GM12891 (cell line): ENCODE results near the gene GFPT2.
"Not testable (repeated sequence)": the region's sequence is repeated elsewhere in the genome, so short reads cannot be mapped to it uniquely, and the experiment has no call there.

ENCODE experiments used
- DNase-seq: peaks from one replicate; pipeline ENCODE4 v3.0.0; 2011; ENCODE audit warnings: low spot score; ENCODE audit not compliant: insufficient read length
- FAIRE-seq: peaks from 2 replicates; lab custom pipeline; 2011; peaks lifted over from hg19 to GRCh38; lab: Jason Lieb, UNC
- PAX5 ChIP-seq: IDR thresholded peaks from 2 replicates; pipeline ENCODE4 v1.6.1; 2011; ENCODE audit warnings: low read length, moderate library complexity, mild to moderate bottlenecking; ENCODE audit not compliant: insufficient read depth, severe bottlenecking
- POLR2A ChIP-seq: IDR thresholded peaks from 2 replicates; pipeline ENCODE4 v1.6.1; 2011; ENCODE audit warnings: low read depth, low read length, control low read depth
- POLR2AphosphoS5 ChIP-seq: IDR thresholded peaks from 2 replicates; pipeline ENCODE4 v1.6.1; 2011; ENCODE audit warnings: low read depth, low read length, control low read depth
- POU2F2 ChIP-seq: IDR thresholded peaks from 2 replicates; pipeline ENCODE4 v1.6.1; 2011; ENCODE audit warnings: low read depth, mild to moderate bottlenecking, control low read depth, low read length, moderate library complexity
- SPI1 ChIP-seq: IDR thresholded peaks from 2 replicates; pipeline ENCODE4 v1.6.1; 2011; ENCODE audit warnings: low read depth, low read length, control low read depth
- TAF1 ChIP-seq: IDR thresholded peaks from 2 replicates; pipeline ENCODE4 v1.6.1; 2011; ENCODE audit warnings: low read depth, low read length, control low read depth

The GFPT2 gene

GRCh38 chr5:180304016-180304292 is 49.2 kb downstream of the GFPT2 start:
- TF ChIP-seq TAF1 (no peak), POU2F2 (no peak), POLR2AphosphoS5 (no peak), PAX5 (no peak), SPI1 (no peak), POLR2A (no peak)
- FAIRE-seq (no peak), DNase-seq (no peak)

- DNase-seq (no peak), FAIRE-seq (no peak)
- TF ChIP-seq SPI1: no peak
- no peak for TF ChIP-seq POU2F2
- no peak for TF ChIP-seq TAF1
- no peak for TF ChIP-seq POLR2A
- TF ChIP-seq PAX5: no peak
- no peak for TF ChIP-seq POLR2AphosphoS5
Observed at GRCh38 chr5:180303226-180304015, 49.7 kb downstream of the GFPT2 start.

- TF ChIP-seq POU2F2 (no peak), PAX5 (no peak), TAF1 (no peak), POLR2AphosphoS5 (no peak), POLR2A (no peak), SPI1 (no peak)
- FAIRE-seq (no peak), DNase-seq (no peak)
Observed at GRCh38 chr5:180302256-180302655, 50.9 kb downstream of the GFPT2 start.

GRCh38 chr5:180301253-180301652 is 51.9 kb downstream of the GFPT2 start:
- FAIRE-seq: no peak
- no peak for TF ChIP-seq SPI1
- TF ChIP-seq POLR2A: no peak
- TF ChIP-seq POLR2AphosphoS5: no peak
- no peak for TF ChIP-seq PAX5
- no peak for TF ChIP-seq POU2F2
- no peak for TF ChIP-seq TAF1

GRCh38 chr5:180299526-180299925 is 53.6 kb downstream of the GFPT2 start:
- no peak for TF ChIP-seq POU2F2
- TF ChIP-seq SPI1: no peak
- TF ChIP-seq PAX5: no peak
- TF ChIP-seq TAF1: no peak
- no peak for TF ChIP-seq POLR2AphosphoS5
- no peak for TF ChIP-seq POLR2A

More at GRCh38 chr5:180301253-180301652, 51.9 kb downstream of the GFPT2 start:
- no peak for DNase-seq

GRCh38 chr5:180299014-180299413 is 54.1 kb downstream of the GFPT2 start:
- not testable (repeated sequence) for FAIRE-seq, DNase-seq

More at GRCh38 chr5:180299526-180299925, 53.6 kb downstream of the GFPT2 start:
- DNase-seq (no peak), FAIRE-seq (no peak)

- TF ChIP-seq SPI1 (no peak), TAF1 (no peak), POLR2A (no peak), POLR2AphosphoS5 (no peak), PAX5 (no peak)
- FAIRE-seq (no peak), DNase-seq (no peak)
Observed at GRCh38 chr5:180297587-180298282, 55.4 kb downstream of the GFPT2 start.

GRCh38 chr5:180296771-180297170 is 56.4 kb downstream of the GFPT2 start:
- FAIRE-seq: no peak
- no peak for TF ChIP-seq PAX5
- no peak for TF ChIP-seq POLR2AphosphoS5
- TF ChIP-seq TAF1: no peak
- TF ChIP-seq SPI1: no peak
- TF ChIP-seq POU2F2: no peak
- no peak for TF ChIP-seq POLR2A
- no peak for DNase-seq

GRCh38 chr5:180294913-180295555 is 58.1 kb downstream of the GFPT2 start:
- DNase-seq (no peak), FAIRE-seq (no peak)
- TF ChIP-seq POLR2AphosphoS5: no peak
- TF ChIP-seq SPI1: no peak
- no peak for TF ChIP-seq TAF1
- no peak for TF ChIP-seq POLR2A
- TF ChIP-seq PAX5: no peak
- no peak for TF ChIP-seq POU2F2

GRCh38 chr5:180294411-180294810 is 58.7 kb downstream of the GFPT2 start:
- DNase-seq (no peak), FAIRE-seq (no peak)
- TF ChIP-seq POLR2AphosphoS5 (no peak), POU2F2 (no peak), PAX5 (no peak), SPI1 (no peak), POLR2A (no peak), TAF1 (no peak)
